Natural killer cell treated with Interleukin-12 subunit alpha and Interleukin-12 subunit beta and Interleukin-15 and Interleukin-18, amount 100 ng/mL, for 72 hours (primary cell): ENCODE data around the gene TEX13B. TPM values are rescaled to one million over a fixed set of nuclear protein-coding genes. Genes with fewer than 3 reads are reported as not detected.

Experiments
- ATAC-seq, 2 donors: fragments of 150-1000 bp; cut with Tn5 transposase in 1 of 2; sonication (Bioruptor Pico), chemical (Tn5 transposase) in 1 of 2; 2 replicates each; pipeline ENCODE4 v1.10.0; 2021
- DNase-seq: peaks from one replicate; pipeline ENCODE4 v3.0.0; 2022; ENCODE audit warnings: low spot score
- H3K27ac Mint-ChIP-seq, 2 donors: 1 replicate in 1 of 2; 2 replicates in 1 of 2; pipeline ENCODE4 v1.8.0; 2022; ENCODE audit warnings: mixed read lengths in 2 of 2, mild to moderate bottlenecking in 1 of 2, moderate library complexity in 1 of 2
- H3K27me3 Mint-ChIP-seq, 2 donors: 1 replicate in 1 of 2; 2 replicates in 1 of 2; pipeline ENCODE4 v1.8.0; 2022; ENCODE audit warnings: mixed read lengths in 2 of 2
- H3K36me3 Mint-ChIP-seq: one replicate; pipeline ENCODE4 v1.8.0; 2022; ENCODE audit warnings: mixed read lengths
- H3K4me1 Mint-ChIP-seq, 2 donors: 1 replicate in 1 of 2; 2 replicates in 1 of 2; pipeline ENCODE4 v1.8.0; 2022; ENCODE audit warnings: low read depth in 2 of 2, mixed read lengths in 2 of 2, mild to moderate bottlenecking in 1 of 2
- H3K4me3 Mint-ChIP-seq: one replicate; pipeline ENCODE4 v1.8.0; 2022; ENCODE audit warnings: mixed read lengths
- H3K9me3 Mint-ChIP-seq: 2 replicates; pipeline ENCODE4 v1.8.0; 2022; ENCODE audit warnings: mixed read lengths
- total RNA-seq, 2 donors: library from RNA; stranded (reverse); gene quantifications; one replicate each; pipeline ENCODE4 v1.2.3, GENCODE V29; 2022

Gene TEX13B
- total RNA-seq, result not detected

DNA sequence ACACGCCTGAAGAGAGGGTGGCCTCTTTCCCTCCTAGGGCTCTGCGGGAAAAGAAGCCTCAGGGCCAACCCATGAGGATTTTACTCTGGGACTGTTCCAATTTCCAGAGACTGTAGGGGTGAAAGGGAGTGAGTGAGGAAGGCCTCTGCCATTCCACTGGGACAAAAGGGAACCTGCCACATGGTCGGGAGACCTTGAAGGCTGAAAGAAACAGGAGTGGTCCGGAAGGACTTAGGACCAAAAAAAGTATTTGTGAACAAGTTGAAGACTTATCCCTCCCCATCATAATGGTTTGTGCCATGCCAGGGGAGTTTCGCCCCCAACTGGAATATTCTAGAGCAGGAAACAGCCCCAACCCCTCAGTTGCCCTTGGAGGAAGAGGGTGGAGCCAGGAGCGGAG is at the start of gene TEX13B:
Gene TEX13B (minus strand): TSS at position 15 of the 400 bp plus-strand sequence. CDS start 243 bp downstream, outside the sequence.
- H3K9me3 Mint-ChIP-seq, result no peaks in the 10 kb centered on the region
- H3K4me3 Mint-ChIP-seq, result no peak within 1 kb of the TSS

DNA sequence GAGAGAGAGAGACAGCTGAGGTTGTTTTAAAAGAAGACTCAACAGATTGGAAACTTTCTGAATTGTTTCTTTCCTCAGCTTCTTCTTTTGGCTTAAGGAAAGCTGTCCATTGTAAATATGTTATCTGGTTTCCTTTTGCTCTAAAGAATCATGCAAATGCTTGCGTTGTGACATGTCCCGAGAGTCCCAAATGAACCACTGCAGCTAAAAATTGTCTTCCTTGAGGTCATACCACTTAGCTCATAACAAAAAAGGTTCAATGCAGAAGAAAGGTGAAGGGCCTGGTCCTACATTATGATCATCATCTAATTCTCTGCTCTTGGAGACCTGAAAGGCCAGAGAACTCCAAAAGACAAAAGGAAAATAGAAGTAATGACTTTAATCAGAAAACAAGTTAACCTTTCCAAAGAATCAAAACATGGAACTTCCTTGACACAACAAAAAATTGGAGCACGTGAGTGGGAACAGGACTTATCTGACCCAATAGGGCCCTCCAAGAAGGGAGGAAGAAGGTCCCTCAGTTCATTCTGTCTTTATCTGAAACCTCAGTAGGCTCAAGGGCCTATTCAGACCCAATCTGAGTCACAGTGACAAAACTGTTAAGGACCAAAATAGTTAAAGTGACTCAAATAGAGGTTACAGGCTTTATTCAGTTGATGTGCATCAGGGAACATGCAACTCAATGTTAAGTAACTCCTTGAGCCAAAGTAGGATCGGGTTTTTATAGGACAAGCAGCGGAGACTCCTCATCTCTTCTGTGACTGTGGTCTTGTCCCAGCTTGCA is 48.0 kb upstream of the TEX13B start:
- ATAC-seq, result no peak
- DNase-seq, result no peak
- Mint-ChIP-seq H3K36me3 (no peaks in the 10 kb centered on the region), H3K27ac (no peak overlapping the region), H3K9me3 (no peaks in the 10 kb centered on the region), H3K27me3 (peaks cover 18 to 26% of the 10 kb centered on the region in 2 donors), H3K4me1 (no peaks in the 10 kb centered on the region), H3K4me3 (no peak overlapping the region)

More for the DNA sequence above, at the start of gene TEX13B:
- Mint-ChIP-seq H3K4me1 (no peaks in the 10 kb centered on the region), H3K36me3 (no peaks in the 10 kb centered on the region), H3K27me3 (peaks cover 0 to 17% of the 10 kb centered on the region in 2 donors), H3K27ac (no peak within 1 kb of the TSS)
- DNase-seq, result no peak
- ATAC-seq, result peak in 1 of 2 donors; percentile 38

- ATAC-seq, result no peak
- no peak for DNase-seq
- Mint-ChIP-seq H3K9me3 (no peaks in the 10 kb centered on the region), H3K36me3 (no peaks in the 10 kb centered on the region), H3K4me1 (no peaks in the 10 kb centered on the region), H3K27ac (no peak overlapping the region), H3K4me3 (no peak overlapping the region), H3K27me3 (peaks cover 30 to 34% of the 10 kb centered on the region in 2 donors)
Observed at GRCh38 chrX:108028854-108029253, 46.7 kb upstream of the TEX13B start.

DNA sequence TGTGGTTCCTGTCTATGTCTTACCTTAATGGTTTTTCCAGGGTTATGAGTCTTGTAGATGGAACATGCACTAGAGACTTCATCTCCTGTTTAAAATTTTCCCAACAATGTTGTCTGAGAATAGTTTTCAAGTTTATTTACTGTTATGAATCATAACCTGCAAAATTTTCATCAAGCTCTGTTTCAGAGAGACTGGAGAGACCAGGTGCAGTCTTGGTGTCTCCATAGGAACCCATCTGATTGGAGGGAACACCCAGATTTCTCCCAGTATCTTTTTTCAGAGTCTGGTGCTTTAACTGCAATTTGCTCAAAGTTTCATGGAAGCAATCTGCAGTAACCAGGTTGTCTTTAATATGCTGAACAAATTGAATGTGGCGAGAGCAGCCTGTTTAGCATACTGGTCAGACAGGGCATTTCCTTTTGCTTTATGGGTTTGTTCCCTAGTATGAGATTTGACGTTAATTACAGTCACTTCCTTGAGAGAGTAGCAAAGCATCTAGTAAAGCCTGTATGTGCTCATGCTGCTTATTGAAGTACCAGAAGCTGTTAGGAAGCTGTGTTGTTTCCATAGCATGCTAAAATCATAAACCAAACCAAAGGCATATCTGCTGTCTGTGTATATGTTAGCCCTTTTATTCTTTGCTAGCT is 43.9 kb upstream of the TEX13B start:
- Mint-ChIP-seq H3K36me3 (no peaks in the 10 kb centered on the region), H3K27ac (no peak overlapping the region), H3K27me3 (peaks cover 32 to 35% of the 10 kb centered on the region in 2 donors), H3K9me3 (no peaks in the 10 kb centered on the region), H3K4me3 (no peak overlapping the region), H3K4me1 (peaks cover 0 to 4% of the 10 kb centered on the region in 2 donors)
- no peak for DNase-seq
- ATAC-seq, result no peak

DNA sequence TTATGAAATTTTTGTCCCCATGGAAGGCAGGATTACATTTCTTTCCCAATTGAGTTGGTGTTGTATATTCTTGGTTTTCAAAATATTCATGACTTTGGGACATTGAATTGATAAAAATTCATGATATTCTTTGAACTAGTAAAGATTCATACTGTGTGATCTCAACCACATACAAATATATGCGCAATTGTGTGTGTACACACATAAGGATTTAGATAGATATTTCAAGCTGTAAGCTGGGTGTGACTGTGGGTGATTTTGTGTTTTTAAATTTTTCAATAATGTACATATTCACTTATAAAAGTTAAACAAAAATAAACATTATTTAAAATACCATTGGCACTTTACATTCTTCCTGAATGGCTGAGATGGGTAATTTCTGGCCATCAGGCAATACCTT is 43.2 kb upstream of the TEX13B start:
- Mint-ChIP-seq H3K36me3 (no peaks in the 10 kb centered on the region), H3K27ac (no peak overlapping the region), H3K4me1 (peaks cover 0 to 4% of the 10 kb centered on the region in 2 donors), H3K27me3 (peaks cover 32 to 36% of the 10 kb centered on the region in 2 donors), H3K9me3 (no peaks in the 10 kb centered on the region), H3K4me3 (no peak overlapping the region)
- DNase-seq (no peak), ATAC-seq (no peak)

- H3K36me3 Mint-ChIP-seq, result no peaks in the 10 kb centered on the region
- peaks cover 4 to 8% of the 10 kb centered on the region in 2 donors for H3K4me1 Mint-ChIP-seq
- H3K27ac Mint-ChIP-seq, result no peak overlapping the region
- no peak for ATAC-seq
- H3K4me3 Mint-ChIP-seq, result no peak overlapping the region
- no peak for DNase-seq
- no peaks in the 10 kb centered on the region for H3K9me3 Mint-ChIP-seq
- peaks cover 21 to 40% of the 10 kb centered on the region in 2 donors for H3K27me3 Mint-ChIP-seq
Observed at GRCh38 chrX:108022491-108023089, 40.4 kb upstream of the TEX13B start.

GRCh38 chrX:108020631-108021030 is 38.5 kb upstream of the TEX13B start:
- peaks cover 16 to 35% of the 10 kb centered on the region in 2 donors for H3K27me3 Mint-ChIP-seq
- ATAC-seq (no peak), DNase-seq (no peak)
- no peaks in the 10 kb centered on the region for H3K36me3 Mint-ChIP-seq
- H3K27ac Mint-ChIP-seq, result no peak overlapping the region
- no peaks in the 10 kb centered on the region for H3K9me3 Mint-ChIP-seq
- H3K4me1 Mint-ChIP-seq, result peaks cover 4 to 8% of the 10 kb centered on the region in 2 donors
- no peak overlapping the region for H3K4me3 Mint-ChIP-seq

DNA sequence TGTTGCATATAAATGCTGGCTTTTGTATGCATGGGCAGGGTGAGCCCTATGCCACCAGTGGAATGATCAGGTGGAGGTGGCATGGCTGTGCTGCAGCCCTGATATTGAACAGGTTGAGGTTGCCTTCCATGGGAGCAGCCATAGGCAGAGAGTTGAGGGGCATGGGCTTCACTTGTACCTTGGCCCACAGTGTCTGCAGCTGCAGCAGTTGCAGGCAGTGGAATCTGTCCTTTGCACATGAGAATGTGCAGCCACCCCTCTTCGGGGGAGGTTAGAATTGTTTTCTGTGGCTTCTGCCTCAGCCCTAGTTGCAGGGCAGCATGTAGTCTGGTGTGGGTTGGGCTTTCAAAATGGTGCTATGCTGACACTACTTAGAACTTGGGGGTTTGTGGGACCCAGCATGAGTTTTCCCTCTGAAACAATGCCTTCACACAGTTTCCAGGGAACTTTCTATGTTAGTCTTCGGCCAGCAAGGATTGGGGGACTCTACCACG is 37.3 kb upstream of the TEX13B start:
- H3K36me3 Mint-ChIP-seq, result peaks cover 2% of the 10 kb centered on the region
- ATAC-seq (peak in 1 of 2 donors; percentile 53), DNase-seq (no peak)
- no peak overlapping the region for H3K27ac Mint-ChIP-seq
- no peaks in the 10 kb centered on the region for H3K9me3 Mint-ChIP-seq
- H3K4me3 Mint-ChIP-seq, result no peak overlapping the region
- H3K27me3 Mint-ChIP-seq, result peaks cover 9 to 29% of the 10 kb centered on the region in 2 donors
- peaks cover 4 to 8% of the 10 kb centered on the region in 2 donors for H3K4me1 Mint-ChIP-seq

DNA sequence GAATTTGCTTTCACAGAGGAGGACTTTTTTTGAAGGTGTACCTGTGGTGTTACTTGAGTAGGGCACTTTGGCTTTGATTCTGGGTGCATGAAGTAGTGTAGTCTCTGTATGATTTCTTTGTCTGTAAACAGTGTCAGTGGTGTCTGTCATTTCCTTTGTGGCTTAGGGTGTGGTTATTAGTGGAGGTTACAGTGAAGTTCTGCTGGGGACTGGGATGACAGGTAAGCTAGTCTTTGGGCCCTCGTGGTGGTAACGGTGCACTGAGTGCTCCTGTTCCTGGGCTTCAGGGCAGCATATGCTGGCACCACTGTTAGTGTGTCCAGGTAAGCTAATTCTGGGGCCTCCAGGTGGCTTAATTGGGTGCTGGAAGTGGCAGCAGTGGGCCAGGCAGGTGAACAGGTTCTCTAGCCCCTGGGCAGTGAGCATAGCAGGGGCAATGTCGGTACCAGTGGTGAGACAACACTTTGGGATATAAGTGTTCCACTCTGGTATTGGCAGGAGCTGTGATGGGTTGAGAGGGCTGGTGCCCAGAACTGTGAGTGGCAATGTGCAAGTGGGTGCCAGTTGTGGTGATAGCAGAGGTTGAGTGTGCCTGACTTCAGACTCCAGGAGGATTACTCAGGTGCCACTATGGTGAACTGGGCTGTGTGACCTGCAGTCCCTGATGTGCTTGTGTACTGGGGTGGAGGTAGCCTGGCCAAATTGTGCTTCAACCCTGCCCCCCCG is 36.6 kb upstream of the TEX13B start:
- Mint-ChIP-seq H3K4me3 (no peak overlapping the region), H3K4me1 (peaks cover 4 to 8% of the 10 kb centered on the region in 2 donors), H3K27me3 (peaks cover 8 to 29% of the 10 kb centered on the region in 2 donors), H3K36me3 (peaks cover 7% of the 10 kb centered on the region), H3K9me3 (no peaks in the 10 kb centered on the region), H3K27ac (no peak overlapping the region)
- ATAC-seq (peak in 1 of 2 donors; percentile 55), DNase-seq (no peak)

DNA sequence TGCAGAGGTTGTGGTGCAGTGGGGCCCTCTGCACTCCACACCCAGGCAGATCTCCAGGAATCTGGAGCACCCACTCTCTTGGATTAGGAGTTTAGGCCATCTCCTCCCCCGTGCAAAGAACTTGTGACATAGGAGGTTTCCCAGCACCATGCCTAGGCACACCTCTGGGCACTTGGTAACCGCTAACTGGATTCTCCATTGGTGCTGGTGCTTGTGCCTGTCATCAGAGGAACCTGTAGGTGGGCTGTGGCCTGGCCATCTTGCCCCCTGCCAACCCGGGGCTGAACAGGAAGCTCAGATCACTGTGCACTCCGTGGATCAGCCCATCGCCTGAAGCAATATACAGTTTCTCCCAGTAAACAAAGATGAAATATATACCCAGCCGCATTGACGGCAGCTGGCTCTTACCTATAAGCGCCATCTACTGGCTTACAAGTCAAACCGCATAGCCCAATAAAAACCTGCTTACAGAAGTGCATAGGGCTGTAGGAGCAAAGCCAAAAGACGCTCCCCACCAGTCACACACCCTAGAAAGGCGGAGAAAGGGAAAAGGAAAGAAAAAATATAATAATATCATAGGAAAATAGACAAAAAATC is 19.1 kb upstream of the TEX13B start:
- Mint-ChIP-seq H3K27me3 (peaks cover 20 to 25% of the 10 kb centered on the region in 2 donors), H3K4me3 (no peak overlapping the region), H3K9me3 (no peaks in the 10 kb centered on the region), H3K27ac (no peak overlapping the region), H3K36me3 (no peaks in the 10 kb centered on the region), H3K4me1 (no peaks in the 10 kb centered on the region)
- no peak for DNase-seq
- ATAC-seq, result no peak

- H3K4me1 Mint-ChIP-seq, result no peaks in the 10 kb centered on the region
- ATAC-seq (no peak), DNase-seq (no peak)
- no peak overlapping the region for H3K27ac Mint-ChIP-seq
- H3K9me3 Mint-ChIP-seq, result no peaks in the 10 kb centered on the region
- no peaks in the 10 kb centered on the region for H3K36me3 Mint-ChIP-seq
- H3K27me3 Mint-ChIP-seq, result peaks cover 20 to 25% of the 10 kb centered on the region in 2 donors
- H3K4me3 Mint-ChIP-seq, result no peak overlapping the region
Observed at GRCh38 chrX:108000751-108001150, 18.6 kb upstream of the TEX13B start.

GRCh38 chrX:107996124-107996523 is 14.0 kb upstream of the TEX13B start:
- Mint-ChIP-seq H3K27me3 (peaks cover 0 to 17% of the 10 kb centered on the region in 2 donors), H3K4me3 (no peak overlapping the region), H3K4me1 (no peaks in the 10 kb centered on the region), H3K27ac (no peak overlapping the region), H3K9me3 (no peaks in the 10 kb centered on the region), H3K36me3 (no peaks in the 10 kb centered on the region)
- DNase-seq (no peak), ATAC-seq (no peak)

DNA sequence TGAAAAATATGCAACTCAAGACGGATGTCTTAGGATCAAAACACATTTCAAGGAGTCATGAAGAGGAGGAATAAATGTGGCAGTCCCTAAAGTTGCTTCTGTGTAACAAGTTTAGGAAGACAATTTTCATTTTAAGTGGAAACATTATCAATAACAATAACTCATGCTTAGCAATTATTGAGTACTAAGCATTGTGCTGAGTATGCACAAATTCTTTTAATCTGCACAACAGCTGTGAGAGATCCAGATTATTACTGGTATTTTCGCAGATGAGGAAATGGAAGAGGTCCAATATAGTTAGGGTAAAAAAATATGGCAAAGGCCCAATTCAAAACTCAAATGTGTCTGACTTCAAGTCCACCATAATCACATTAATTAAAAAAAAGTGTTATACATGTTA is 2.9 kb upstream of the TEX13B start:
- peaks cover 3% of the 10 kb centered on the region for H3K9me3 Mint-ChIP-seq
- no peak overlapping the region for H3K4me3 Mint-ChIP-seq
- H3K4me1 Mint-ChIP-seq, result no peaks in the 10 kb centered on the region
- ATAC-seq (no peak), DNase-seq (no peak)
- peaks cover 4% of the 10 kb centered on the region for H3K36me3 Mint-ChIP-seq
- peaks cover 11 to 14% of the 10 kb centered on the region in 2 donors for H3K27me3 Mint-ChIP-seq
- H3K27ac Mint-ChIP-seq, result no peak overlapping the region
